Stimulated activated CD8-positive, alpha-beta memory T cell treated with anti-CD3 and anti-CD28 coated beads, Interleukin-7, amount 100 ng/mL, for 4 hours (primary cell): ENCODE data around the gene PDE4A.
"Not testable (repeated sequence)": the region's sequence is repeated elsewhere in the genome, so short reads cannot be mapped to it uniquely, and the experiment has no call there.

ENCODE experiments used
- DNase-seq, 2 donors: peaks; one replicate each; pipeline ENCODE4 v3.0.0-alpha.2; 2020; ENCODE audit warnings: low read depth in 2 of 2

Gene PDE4A

DNA sequence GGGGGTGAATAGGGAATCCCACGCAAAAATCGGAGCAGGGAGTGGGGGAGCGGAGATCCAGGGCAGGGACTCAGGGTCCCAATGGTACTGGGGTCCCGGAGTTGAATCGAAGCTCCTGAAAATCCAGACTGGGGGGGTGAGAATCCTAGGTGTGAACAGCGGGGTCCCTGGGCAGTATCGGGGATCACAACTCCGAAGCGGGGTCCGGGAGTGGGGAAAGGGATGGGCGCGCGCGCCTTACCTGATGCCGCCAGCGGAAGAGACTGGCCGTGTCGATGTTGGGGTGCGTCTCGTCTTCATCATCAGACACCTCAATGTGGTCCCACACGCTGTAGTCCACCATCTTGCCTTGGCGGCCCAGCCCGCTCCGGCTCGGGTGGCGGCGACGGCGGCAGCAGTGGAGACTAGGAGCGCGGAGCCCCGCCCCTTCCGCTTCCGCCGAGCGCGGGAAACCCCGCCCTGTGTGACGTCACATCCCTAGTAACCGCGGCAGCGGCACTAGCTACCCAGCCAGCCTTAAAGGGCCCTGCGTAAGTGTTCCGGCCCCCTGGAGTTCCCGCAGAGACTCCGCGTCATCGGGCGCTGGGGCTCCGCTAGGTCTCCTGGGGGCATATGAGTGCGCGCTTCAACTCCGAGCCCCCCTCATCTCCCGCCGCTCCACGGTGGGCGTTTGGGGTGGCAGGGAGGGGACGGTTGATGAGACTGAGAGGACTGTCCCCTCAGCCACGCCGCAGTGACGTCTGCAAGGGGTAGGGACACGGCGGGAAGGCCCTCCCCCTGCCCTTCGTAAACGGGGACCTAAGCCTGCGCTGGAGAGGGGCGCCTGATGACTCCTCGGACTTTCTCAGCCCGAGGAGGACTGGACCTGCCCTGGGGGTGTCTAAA, 17.0 kb upstream of the PDE4A start, which contains the start of gene CDC37:
Gene CDC37 (minus strand): TSS at position 406 of the 885 bp plus-strand sequence. CDS start 63 bp downstream, at position 343.
- DNase-seq = peak; percentile 93 to 96

DNA sequence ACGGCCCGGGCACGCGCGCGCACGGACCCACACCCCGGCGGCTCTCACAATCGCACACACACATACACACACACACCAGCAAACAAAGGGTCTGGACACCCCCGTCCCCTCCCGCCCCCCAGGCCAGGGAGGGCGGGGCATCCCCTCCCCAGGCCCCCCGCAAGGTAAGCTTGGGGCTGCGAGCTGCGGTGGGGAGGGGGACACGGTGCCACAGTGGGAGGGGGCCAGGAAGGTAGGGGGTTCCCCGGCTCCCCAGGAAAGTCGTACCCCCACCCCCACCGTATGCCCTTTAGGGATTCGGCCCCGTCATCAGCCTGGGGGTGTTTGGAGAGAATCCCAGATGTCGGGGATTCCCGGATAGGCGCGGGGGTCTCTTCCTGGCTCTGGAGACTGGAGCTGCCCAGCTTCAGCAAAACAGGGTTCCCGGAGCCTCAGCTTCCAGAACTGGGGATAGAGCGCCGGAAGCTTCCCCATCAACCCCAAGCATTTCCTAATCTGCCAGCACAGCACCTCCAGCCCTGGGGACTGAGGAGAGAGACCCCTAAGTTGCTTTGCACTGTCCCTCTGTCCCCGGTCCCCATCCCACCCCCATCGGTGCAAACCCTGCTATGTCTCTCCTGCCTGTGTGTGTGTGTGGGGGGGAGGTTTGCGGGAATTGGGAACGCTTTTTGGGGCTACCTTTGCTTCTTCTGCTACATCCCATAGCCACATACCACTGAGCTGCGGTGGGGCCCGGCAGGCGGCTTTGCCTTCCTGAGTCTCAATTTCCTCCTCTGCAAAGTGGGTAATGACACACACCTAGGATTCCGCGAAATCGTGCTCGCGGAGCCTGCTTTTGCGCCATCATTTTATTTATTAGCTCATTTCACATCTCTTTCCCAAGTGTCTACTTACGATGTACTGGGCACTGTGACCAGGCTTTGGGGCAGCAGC, 15.2 kb upstream of the PDE4A start:
- DNase-seq = peak; percentile 52 to 57

DNA sequence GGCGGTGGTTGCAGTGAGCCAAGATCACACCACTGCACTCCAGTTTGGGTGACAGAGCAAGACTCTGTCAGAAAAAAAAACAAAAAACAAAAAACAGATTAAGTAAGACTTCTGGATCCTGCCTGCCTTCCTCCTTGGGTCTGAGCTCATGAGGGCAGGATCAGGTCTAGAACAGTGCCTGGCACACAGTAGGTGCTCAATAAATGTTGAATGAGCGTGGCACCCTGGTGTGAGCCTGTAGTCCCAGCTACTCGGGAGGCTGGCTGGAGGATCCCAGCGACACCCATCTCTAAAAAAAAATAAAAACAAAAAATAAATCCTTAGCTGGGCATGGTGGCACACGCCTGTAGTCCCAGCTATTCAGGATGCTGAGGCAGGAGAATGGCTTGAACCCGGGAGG, 14.1 kb upstream of the PDE4A start:
- no peak for DNase-seq

DNA sequence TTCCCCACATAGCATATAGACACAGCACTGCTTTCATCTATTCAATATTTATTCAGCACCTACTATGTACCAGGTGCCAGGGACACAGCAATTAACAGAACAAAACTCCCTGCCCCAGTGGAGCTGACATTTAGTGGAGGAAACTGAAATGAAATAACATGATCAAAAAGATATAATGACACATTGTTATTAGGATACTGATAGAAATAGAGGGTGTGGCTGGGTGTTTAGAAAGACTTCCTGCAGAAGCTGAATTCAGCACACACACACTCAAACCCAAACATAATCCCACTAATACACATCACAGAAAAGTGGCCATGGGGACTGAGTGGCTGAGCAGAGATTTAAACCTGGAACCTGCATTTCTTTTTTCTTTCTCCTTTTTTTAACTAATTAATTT, 13.2 kb upstream of the PDE4A start:
- DNase-seq = no peak

DNA sequence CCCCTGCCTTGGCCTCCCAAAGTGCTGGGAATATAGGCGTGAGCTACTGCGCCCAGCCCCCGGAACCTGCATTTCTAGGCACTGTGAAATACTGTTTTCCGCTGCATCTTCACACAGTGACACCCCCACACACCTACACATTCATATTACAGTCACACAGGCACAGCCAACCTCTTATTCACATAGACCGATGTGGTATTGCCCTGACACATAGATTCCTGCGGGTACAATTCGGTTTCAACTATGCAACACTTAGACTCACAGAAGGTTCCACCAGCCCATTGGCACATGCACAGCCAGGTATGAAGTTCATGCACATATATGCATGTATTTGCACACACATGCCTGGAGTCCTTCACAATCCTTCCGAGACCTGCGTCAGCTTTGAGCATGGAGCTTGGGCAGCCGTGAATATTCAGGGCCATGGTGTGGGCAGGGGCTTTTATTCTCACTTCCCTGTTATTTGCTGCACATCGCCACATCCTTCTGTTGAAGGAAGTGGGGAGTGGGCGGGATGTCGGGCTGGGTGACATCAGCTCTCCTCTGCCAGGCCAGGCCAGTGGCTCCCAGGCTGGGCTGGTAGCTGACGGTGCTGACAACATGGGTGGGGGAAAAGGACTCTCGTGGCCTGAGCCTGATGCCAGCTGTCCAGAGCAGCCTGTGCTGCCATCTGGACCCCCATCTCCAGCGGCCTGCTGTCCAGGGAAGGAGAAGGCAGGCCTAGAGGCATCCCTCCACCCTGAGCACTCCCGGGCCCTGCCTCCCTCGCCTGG, 11.6 kb upstream of the PDE4A start:
- DNase-seq = peak; percentile 49 to 60

DNA sequence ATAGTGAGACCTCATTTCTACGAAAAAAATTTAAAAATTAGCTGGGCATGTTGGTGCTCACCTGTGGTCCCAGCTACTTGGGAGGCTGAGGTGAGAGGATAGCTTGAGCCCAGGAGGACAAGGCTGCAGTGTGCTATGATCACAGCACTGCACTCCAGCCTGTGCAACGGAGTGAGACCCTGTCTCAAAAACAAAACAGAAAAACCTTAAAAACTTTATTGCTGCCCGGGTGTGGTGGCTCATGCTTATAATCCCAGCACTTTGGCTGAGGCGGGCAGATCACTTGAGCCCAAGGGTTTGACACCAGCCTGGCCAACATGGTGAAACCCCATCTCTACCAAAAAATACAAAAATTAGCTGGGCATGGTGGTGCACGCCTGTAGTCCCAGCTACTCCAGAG, 9.1 kb upstream of the PDE4A start:
- DNase-seq = not testable (repeated sequence)

DNA sequence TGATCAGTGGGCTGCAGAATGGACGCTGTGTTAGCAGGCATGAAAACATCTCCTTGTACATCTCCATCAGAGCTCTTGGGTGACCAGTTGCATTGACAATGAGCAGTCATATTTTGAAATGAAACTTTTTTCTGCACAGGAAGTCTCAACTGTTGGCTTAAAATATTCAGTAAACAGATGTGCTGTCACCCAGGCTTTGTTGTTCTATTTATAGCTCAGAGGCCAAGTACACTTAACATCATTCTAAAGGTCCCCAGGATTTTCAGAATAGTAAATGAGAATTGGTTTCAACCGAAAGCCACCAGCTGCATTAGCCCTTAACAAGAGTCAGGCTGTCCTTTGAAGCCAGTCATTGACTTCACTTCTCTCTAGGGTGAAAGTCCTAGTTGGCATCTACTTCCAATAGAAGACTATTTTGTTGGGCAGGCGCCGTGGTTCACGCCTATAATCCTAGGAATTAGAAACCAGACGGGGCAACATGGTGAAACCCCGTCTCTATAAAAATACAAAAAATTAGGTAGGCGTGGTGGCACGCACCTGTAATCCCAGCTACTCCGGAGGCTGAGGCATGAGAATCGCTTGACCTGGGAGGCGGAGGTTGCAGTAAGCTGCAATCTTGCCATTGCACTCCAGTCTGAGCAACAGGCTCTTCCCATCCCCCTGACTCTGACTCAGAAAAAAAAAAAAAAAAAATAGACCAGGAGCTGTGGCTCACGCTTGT, 7.9 kb upstream of the PDE4A start:
- DNase-seq = no peak

DNA sequence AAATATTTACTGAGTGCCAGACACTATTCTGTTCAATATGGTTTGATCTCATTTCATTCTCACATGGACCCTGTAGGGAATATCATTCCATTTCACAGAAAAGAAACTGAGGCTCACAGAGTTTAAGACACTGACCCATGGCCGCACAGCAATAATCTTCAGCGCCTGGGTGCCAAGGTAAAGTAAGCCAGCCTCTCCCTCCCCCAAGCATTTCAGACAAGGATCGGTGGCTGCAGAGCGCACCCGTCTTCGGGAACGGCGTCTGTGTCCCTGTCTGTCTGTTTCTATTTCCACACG, 4.3 kb upstream of the PDE4A start:
- DNase-seq = no peak

DNA sequence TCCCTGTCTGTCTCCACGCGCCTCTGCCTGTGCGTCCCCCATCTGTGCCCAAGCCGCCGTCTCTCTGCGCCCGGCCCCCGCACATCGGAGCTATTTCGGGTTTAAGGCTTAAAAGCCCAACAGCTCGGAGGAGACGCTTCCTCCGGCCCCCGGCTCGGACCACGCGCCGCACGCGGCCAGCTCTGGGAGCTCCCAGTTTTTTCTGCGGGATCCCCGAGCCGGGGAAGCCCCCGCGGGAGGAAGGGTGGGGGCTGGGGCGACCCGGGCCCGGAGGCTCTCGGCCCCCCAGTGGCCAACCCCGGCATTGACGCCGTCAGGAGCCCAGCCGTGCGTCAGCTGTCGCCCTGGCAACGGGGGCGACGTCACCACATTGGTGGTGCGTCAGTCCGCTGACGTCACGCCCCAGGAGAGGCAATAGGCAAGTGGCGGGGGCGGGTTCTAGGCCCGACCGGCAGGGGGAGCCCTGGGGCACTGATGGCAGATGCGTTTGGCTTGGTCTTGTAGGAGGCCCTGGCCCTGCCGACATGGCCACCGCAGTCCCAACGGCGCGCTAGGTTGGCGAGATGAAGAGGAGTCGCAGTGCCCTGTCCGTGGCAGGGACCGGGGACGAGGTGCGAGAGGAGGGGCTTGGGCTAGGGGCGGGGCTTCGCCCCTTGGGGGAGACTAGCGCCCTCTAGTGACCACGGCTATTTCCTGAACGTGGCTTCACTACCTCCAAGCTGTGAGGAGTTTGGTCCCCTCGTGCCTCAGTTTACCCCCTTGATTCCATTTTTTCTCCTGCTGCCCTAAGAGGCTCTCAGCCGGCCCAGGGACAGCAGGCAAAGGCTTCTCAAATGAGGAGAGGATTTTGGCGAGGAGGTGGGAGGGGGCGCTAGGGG, 3.7 kb upstream of the PDE4A start:
- DNase-seq = peak; percentile 85 to 87

DNA sequence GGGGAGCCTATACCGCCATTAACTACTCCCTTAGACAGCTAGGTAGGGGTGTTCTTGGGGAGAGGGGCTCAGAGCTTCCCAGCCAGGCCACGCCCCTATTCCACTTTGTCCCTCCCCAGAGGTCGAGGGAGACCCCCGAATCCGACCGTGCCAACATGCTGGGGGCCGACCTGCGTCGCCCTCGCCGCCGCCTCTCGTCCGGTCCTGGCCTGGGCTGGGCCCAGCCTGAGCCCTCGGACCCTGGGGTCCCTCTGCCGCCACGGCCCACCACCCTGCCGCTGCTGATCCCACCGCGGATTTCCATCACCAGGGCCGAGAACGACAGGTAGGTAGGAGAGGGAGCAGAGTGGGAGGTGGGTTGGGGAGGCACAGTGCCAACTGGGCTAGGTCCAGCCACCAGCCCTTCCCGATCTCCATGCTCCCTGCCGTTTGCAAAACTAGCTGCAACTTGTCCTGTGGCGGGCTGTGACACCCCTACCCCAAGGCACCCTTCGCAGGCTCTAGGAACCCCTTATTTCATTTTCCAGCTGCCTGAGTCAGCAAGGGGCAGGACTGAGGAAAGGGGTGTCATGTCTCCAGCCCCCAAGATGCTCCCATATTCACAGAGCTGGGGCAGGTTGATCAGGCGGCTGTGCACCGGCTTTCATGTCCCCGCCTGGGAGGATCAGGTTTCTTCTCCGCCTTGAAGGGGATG, 2.6 kb upstream of the PDE4A start:
- no peak for DNase-seq

DNA sequence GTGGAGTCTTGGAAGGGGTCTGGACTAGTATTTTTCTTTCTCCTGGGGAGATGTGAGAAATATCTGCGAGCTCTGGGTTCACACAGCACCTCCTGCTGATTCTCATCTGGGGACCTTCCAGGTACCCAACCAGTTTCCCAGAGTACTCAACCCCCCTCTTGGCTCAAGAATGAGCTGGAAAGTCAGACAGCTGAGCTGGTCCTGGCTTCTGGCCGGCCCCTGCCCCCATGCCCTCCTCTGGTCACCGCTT, 2.2 kb upstream of the PDE4A start:
- no peak for DNase-seq

DNA sequence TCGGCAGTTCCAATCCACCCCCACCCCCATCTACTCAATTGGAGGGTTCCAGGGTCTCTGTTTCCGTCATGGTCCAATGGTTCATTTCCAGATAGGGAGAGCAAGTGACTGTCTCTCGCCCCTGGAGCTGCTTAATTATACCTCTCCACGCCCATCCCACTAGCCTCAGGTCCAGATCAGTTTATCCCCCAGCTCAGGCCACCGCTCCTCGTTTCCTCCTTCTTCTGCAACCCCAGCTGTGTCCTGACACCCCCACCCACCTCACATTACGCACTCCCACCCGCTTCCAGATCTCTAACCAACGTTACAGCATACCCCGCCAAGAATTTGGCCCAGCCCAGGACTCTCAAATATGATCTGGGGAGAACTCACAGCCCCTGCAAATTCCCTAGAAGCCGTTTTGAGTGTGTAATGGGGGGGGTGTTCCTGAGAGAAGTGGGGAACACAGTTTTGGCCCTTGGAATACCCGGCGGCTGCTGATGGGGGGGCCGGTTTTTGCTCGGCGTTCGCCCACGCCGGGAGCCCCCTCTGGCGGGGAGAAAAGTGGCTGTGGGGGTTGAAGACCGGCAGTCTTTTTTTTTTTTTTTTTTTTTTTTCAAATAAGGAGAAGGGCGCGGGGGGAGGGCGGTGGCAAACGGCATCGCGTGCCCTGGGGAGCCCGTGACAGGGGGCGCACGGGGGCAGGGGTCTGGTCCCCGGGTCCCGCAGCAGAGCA, 1.7 kb upstream of the PDE4A start:
- DNase-seq = no peak

DNA sequence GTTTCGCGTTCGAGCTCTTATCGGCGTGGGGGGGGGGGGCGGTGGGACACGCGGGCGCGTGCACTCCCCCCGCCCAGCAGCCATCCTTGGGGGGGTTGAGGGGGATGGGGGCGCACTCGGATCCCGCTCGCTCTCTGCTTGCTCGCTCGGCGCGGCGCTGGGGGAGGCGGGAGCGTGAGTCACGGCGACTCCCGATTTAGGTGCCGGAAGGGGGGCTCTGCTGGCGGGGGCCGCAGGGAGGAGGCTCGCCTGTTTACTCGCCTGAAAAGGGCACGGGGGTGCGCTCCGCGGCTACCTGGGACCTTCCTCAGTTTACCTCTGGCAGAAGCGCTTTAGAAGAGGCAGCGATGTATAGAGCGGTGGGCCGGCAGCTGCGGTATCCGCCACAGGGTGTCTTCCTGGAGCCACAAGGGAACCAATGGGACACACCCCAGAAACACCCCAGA, 1.1 kb upstream of the PDE4A start:
- peak in 1 of 2 donors; percentile 70 for DNase-seq

DNA sequence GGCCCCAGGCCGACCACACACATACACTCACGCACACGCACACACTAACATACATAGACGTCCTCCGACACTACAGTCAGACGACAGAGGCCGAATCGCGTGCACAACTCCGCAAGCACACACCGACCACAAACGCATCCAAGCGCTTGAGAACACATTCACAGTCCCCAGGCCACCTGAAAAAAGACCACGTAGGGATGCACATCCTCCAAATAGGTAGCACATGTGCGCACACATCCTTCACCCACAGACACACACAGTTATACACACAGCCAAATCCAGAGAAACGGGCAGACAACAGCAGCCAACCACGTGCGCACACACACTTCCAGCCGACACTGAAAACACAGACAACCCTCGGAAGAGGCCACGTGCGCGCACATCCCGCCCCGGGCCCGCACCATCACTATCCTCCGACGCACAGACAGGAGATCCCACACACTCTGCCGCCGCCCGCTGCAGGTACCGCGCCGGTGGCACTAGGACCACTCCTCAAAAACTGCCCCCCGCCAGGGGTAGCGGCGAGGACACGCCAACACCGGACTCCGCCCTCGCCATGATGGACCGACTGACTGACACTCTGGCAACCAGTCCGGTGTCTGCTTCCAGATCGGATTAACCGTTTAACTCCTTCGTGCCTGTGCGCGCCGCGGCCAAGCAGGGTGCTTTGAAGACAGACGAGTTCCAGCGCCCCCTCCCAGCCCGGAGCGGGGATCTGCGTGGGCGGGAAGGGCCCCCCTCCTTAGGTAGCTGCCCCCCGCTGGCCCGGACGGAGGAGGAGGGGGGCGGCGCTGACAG, 493 bp upstream of the PDE4A start:
- DNase-seq = no peak

DNA sequence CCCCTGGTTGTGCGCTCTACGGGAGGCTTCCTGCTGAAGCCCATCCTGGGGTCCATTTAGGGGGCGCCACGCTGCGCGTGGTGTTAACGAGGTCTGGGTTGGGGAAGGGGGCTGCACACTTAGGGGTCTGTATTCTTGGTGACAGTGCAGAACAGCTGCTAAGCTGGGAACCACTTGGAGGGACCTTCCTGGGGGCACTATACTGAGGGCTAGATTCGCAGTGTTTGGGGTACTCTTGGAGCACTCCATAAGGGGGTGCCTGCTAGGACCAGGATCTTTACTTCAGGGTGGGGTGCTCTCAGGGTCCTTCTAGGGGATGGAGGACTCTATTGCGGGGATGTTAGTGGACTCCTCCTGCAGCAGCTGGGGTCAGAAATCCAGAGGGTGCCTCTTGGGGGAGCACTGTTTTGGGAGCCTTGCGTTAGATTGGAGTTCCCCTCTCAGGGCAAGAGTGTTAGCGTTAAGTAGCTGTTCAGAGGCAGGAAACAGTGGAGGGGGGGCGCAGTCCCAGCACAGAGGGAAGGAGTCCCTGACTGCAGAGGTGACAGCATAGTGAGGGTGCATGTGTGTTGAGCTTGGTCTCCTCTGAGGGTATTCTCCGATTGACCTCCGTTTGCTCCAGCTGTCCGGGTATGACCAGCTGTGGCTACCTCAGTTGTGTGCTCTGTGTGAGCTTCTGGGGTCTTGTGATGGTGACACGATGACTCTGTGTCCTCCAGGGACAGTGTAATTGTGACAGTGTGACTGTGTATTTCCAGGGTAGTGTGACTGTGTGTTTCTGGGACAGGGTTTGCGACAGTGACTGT, 1.1 kb downstream of the PDE4A start:
- no peak for DNase-seq

DNA sequence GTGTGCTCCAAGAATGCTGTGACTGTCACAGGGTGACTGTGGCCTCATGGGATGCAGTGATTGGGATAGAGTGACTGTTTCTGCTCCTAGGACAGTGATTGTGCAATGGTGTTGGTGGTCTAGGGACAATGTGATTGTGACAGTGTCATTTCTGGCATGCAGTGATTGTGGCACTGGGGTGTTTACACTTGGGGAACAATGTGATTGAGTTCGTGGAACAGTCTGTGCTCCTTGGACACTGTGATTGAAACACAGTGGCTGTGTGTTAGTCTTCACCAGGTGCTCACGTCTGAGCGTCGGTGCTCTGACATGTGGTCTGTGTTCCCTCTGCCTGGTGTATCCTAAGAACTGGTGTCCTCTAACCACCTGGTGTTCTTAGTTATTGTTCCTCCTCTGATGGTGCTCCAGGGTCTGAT, 1.7 kb downstream of the PDE4A start:
- DNase-seq = no peak

DNA sequence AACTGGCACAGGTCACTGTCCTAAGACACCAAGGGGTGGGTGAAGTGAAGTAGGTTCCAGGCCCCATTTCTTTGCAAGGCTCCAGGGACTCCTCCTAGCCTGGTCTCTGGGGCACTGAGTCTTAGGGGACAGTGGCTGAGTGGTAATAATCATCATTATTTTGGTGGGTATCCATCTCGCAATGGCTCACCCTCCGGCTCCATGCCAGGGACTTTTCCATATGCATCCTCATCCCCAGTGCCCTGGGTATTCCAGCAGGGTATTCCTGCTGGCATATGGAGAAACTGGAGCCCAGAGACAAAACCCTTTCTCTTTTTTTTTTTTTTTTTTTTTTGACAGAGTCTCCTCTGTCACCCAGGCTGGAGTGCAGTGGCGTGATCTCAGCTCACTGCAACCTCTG, 2.5 kb downstream of the PDE4A start:
- no peak for DNase-seq
